Ectodermal cell (in vitro differentiated cells): ENCODE measurements around the gene LIPM.

Experiments
- H3K27ac ChIP-seq: 2 replicates; pipeline ENCODE4 v1.7.0; 2013; ENCODE audit warnings: mild to moderate bottlenecking, low read depth, low read length; ENCODE audit not compliant: insufficient read depth, poor library complexity, severe bottlenecking
- H3K27me3 ChIP-seq: 2 replicates; pipeline ENCODE4 v1.7.0; 2013; ENCODE audit warnings: mild to moderate bottlenecking, low read length; ENCODE audit not compliant: insufficient read depth, control insufficient read depth, poor library complexity, severe bottlenecking
- H3K36me3 ChIP-seq: one replicate; pipeline ENCODE4 v1.7.0; 2013; ENCODE audit warnings: low read length; ENCODE audit not compliant: control insufficient read depth, insufficient read depth
- H3K4me1 ChIP-seq: one replicate; pipeline ENCODE4 v1.7.0; 2013; ENCODE audit warnings: low read length; ENCODE audit not compliant: control insufficient read depth, insufficient read depth
- H3K4me3 ChIP-seq: 2 replicates; pipeline ENCODE4 v1.7.0; 2013; ENCODE audit warnings: low read depth, low read length, control low read depth; ENCODE audit not compliant: insufficient read depth
- H3K9me3 ChIP-seq: 2 replicates; pipeline ENCODE4 v1.7.0; 2013; ENCODE audit warnings: mild to moderate bottlenecking, low read length, moderate library complexity; ENCODE audit not compliant: control insufficient read depth
- WGBS, 2 experiments: methylation state at CpG; one replicate each; pipeline ENCODE4 v1.1.7; 2013; ENCODE audit warnings: missing lambda C conversion rate in 2 of 2; 5-methylcytosine and 5-hydroxymethylcytosine counted together

LIPM gene

DNA sequence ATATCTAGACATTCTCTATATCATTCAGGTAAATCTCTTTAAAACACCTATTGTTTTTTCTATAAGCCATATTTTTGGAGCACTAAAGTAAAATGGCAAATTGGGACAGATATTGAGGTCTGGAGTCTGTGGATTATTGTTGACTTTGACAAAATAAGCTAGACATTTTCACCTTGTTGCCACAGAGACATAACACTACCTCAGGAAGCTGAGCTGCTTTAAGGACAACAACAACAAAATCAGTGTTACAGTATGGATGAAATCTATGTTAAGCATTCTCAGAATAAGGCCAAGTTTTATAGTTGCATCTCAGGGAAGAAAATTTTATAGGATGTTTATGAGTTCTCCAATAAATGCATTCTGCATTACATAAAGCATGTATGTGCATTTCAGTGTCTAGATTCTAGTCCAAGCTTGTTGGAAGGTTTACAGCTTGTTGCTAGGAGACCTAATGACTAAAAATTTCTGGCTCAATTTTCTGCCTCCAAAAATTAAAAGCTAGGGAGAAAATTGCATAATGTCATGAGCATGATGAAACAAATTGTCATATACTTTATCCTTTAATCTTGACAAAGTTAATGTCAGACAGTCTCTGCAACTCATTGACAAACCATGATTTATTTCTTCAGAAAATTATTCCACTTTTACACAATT, 18.3 kb downstream of the LIPM start:
- Histone ChIP-seq H3K9me3 (no peaks in the 10 kb centered on the region), H3K36me3 (no peaks in the 10 kb centered on the region), H3K27me3 (no peaks in the 10 kb centered on the region), H3K4me3 (no peak overlapping the region), H3K27ac (no peak overlapping the region), H3K4me1 (no peaks in the 10 kb centered on the region)

DNA sequence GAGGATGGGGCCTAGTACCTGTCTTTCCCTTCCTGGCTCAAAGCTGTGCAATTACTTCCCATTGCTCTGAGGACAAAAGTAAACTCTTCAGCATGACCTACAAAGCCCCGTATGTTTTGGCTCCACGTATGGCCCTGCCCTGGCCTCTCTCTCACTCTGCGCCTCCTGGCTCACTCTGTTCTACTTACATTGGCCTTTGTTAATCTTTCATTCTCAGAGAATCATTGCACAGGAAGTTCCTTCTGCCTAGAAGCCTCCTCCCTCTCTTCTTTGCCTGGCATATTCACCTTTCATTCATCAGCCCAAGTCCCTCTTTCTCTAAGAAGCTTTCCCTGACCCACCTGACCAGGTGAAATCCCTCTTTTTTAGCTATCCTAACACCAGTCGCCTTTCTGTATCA, 23.9 kb downstream of the LIPM start:
- Histone ChIP-seq H3K27ac (no peak overlapping the region), H3K27me3 (no peaks in the 10 kb centered on the region), H3K9me3 (no peaks in the 10 kb centered on the region), H3K36me3 (no peaks in the 10 kb centered on the region), H3K4me3 (no peak overlapping the region), H3K4me1 (no peaks in the 10 kb centered on the region)
- 82 to 91% methylated on average over 3 to 4 of the region's 4 CpGs for WGBS, 2 experiments

- Histone ChIP-seq H3K36me3 (no peaks in the 10 kb centered on the region), H3K27me3 (no peaks in the 10 kb centered on the region), H3K27ac (no peak overlapping the region), H3K9me3 (no peaks in the 10 kb centered on the region), H3K4me3 (no peak overlapping the region), H3K4me1 (no peaks in the 10 kb centered on the region)
- 100% methylated on average over 1 to 2 of the region's 2 CpGs for WGBS, 2 experiments
Observed at GRCh38 chr10:88827671-88828070, 25.1 kb downstream of the LIPM start.

DNA sequence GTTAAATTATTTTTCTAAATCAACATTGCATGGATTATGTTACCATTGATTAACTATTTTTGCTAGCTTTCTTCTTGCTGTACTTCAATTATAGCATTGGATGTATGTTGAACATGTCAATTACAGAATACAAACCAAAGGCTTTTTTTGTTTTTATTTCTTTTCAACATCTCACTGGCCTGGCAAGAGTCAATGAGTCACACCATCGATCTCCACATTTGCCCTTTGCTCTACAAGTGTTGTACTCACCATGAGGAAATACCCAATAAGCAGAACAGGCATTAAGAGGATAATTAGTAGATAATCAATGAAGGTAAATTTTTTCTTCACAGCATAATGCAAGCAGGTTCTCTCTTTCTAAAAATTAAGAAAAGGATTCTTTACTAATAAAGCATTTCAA, 25.8 kb downstream of the LIPM start:
- Histone ChIP-seq H3K9me3 (no peaks in the 10 kb centered on the region), H3K27me3 (no peaks in the 10 kb centered on the region), H3K4me1 (no peaks in the 10 kb centered on the region), H3K27ac (no peak overlapping the region), H3K4me3 (no peak overlapping the region), H3K36me3 (no peaks in the 10 kb centered on the region)
- WGBS, 2 experiments = 79 to 90% methylated on average over 1 of the region's 1 CpG

DNA sequence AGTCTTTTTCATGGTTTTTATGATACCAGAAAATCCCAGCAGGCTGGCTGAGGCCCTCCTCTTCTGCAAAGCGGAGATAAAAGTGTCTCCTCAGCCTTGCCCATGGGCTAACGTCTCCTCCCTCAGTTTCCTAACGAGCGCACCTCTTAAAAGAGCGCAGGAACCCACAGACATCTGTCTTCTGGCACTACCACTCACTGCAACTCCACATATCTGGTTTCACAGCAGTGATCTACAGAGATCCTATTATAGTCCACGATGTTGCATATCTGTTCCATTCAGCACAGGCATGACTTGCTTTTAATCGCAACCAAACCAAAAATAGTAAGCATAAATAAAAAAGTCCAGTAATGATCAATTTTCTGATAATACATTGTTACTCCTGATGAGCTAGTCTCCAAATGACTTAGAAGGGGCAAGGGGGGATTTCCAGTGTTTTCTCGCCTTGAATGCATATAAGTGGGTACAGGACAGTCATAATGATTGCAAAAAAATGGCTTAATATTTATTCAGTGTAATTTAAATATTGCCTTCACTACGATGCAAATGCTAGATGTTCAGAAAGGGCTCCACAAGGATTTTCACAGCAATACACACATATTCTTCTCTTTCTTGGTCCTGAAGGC, 28.2 kb downstream of the LIPM start:
- 88 to 90% methylated on average over 8 of the region's 9 CpGs for WGBS, 2 experiments
- H3K4me3 ChIP-seq = no peak overlapping the region
- H3K36me3 ChIP-seq = no peaks in the 10 kb centered on the region
- no peak overlapping the region for H3K27ac ChIP-seq
- no peaks in the 10 kb centered on the region for H3K9me3 ChIP-seq
- no peaks in the 10 kb centered on the region for H3K4me1 ChIP-seq
- H3K27me3 ChIP-seq = no peaks in the 10 kb centered on the region

DNA sequence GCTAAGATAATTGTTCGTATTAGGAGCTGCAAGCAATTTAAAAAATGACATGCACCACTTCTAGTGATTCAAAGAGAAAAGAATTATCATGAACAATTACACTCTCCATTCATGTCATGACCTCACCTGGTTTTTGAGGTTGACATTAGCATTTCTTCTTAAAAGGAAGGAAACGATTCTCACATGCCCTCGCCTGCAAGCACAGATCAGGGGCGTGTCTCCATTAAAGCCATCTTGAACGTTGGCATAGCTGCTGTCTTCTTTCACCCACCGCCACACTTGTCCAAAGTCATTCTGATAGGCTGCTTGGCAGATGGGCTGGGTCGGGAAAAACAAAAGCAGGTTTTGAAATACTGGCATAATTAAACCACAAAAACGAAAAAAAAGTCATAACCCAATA, 29.2 kb downstream of the LIPM start:
- H3K4me3 ChIP-seq = no peak overlapping the region
- 81 to 82% methylated on average over 6 to 7 of the region's 8 CpGs for WGBS, 2 experiments
- H3K4me1 ChIP-seq = no peaks in the 10 kb centered on the region
- H3K9me3 ChIP-seq = no peaks in the 10 kb centered on the region
- H3K27me3 ChIP-seq = no peaks in the 10 kb centered on the region
- no peaks in the 10 kb centered on the region for H3K36me3 ChIP-seq
- no peak overlapping the region for H3K27ac ChIP-seq

GRCh38 chr10:88832376-88832775, 29.8 kb downstream of the LIPM start:
- H3K27me3 ChIP-seq = no peaks in the 10 kb centered on the region
- H3K4me3 ChIP-seq = no peak overlapping the region
- no peaks in the 10 kb centered on the region for H3K9me3 ChIP-seq
- H3K4me1 ChIP-seq = no peaks in the 10 kb centered on the region
- H3K27ac ChIP-seq = no peak overlapping the region
- no peaks in the 10 kb centered on the region for H3K36me3 ChIP-seq

DNA sequence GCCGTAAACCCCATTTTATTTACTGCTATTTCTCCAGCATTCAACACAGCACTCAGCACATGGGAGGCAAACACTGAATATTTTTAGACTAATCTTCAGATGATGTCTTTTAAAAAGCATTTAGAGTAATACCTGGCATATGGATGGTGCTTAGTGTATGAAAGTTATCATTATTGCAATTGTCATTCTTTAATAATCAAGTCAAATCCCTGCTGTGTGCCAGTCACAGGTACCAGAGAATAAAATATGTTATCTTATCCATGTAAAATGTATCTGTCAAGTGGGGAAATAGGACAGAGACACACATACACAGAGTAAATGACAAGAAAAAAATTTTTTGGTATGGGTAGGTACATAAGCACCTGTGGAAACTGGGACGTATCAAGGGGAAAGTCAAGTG, 30.6 kb downstream of the LIPM start:
- H3K9me3 ChIP-seq = no peaks in the 10 kb centered on the region
- no peaks in the 10 kb centered on the region for H3K36me3 ChIP-seq
- no peak overlapping the region for H3K4me3 ChIP-seq
- H3K27me3 ChIP-seq = no peaks in the 10 kb centered on the region
- no peak overlapping the region for H3K27ac ChIP-seq
- WGBS, 2 experiments = 85 to 100% methylated on average over 1 of the region's 2 CpGs
- H3K4me1 ChIP-seq = no peaks in the 10 kb centered on the region

GRCh38 chr10:88833723-88834122, 31.2 kb downstream of the LIPM start:
- no peaks in the 10 kb centered on the region for H3K36me3 ChIP-seq
- H3K4me1 ChIP-seq = no peaks in the 10 kb centered on the region
- H3K9me3 ChIP-seq = no peaks in the 10 kb centered on the region
- H3K4me3 ChIP-seq = no peak overlapping the region
- H3K27me3 ChIP-seq = no peaks in the 10 kb centered on the region
- H3K27ac ChIP-seq = no peak overlapping the region
- 83 to 92% methylated on average over 2 of the region's 2 CpGs for WGBS, 2 experiments

- 12 to 24% methylated on average over 9 to 10 of the region's 10 CpGs for WGBS, 2 experiments
- Histone ChIP-seq H3K36me3 (no peaks in the 10 kb centered on the region), H3K9me3 (no peaks in the 10 kb centered on the region), H3K27ac (no peak overlapping the region), H3K4me3 (no peak overlapping the region), H3K27me3 (no peaks in the 10 kb centered on the region), H3K4me1 (no peaks in the 10 kb centered on the region)
Observed at GRCh38 chr10:88835096-88835909, 32.8 kb downstream of the LIPM start.
